ENCODE results near the gene FGD2. TPM values are rescaled to one million over a fixed set of nuclear protein-coding genes. Genes with fewer than 3 reads are reported as not detected.
"Not testable (repeated sequence)": the region's sequence is repeated elsewhere in the genome, so short reads cannot be mapped to it uniquely, and the experiment has no call there.

FGD2 gene
- total RNA-seq, 1 experiment from 2014 or later, result 0.19 TPM

- intact Hi-C loops (cut with micrococcal nuclease; ENCODE audit: unreplicated experiment), result loop anchor here (10.0 kb wide), 1 partner anchor 71 kb away; no protein-coding TSS in a partner anchor
- Mint-ChIP-seq H3K36me3 (ENCODE audit: insufficient read depth, unreplicated experiment) (no peaks in the 10 kb centered on the region), H3K4me1 (ENCODE audit: low read depth, unreplicated experiment) (peaks cover 28% of the 10 kb centered on the region), H3K27me3 (ENCODE audit: unreplicated experiment) (peaks cover 9% of the 10 kb centered on the region), H3K27ac (ENCODE audit: unreplicated experiment) (peak within 1 kb of the TSS; percentile 85), H3K9me3 (ENCODE audit: low read depth, unreplicated experiment) (no peaks in the 10 kb centered on the region), H3K4me3 (ENCODE audit: low read depth, unreplicated experiment) (no peak within 1 kb of the TSS)
- BruUV-seq (replicated peaks), result no TSS peak
- peak; percentile 95 for DNase-seq
- no peak for TF ChIP-seq CTCF (IDR thresholded peaks at IDR 0.05; ENCODE audit: unreplicated experiment)
- CTCF ChIA-PET, result interaction anchor here (0.6 to 1.5 kb wide), 4 partner anchors 32 to 194 kb away, joined by 4 to 14 read pairs (median 8); partner anchors contain the start of gene C6orf89
Measured at GRCh38 chr6:36985808-36986703, 19.4 kb upstream of the FGD2 start, which contains the start of gene MTCH1. Gene MTCH1, minus strand, starts transcription at chr6:36986196. Its CDS starts 23 bp downstream, at chr6:36986173.

GRCh38 chr6:36986704-36987047 is 18.8 kb upstream of the FGD2 start:
- no peaks in the 10 kb centered on the region for H3K36me3 Mint-ChIP-seq (ENCODE audit: insufficient read depth, unreplicated experiment)
- TF ChIP-seq CTCF (IDR thresholded peaks at IDR 0.05; ENCODE audit: unreplicated experiment), result no peak
- H3K27ac Mint-ChIP-seq (ENCODE audit: unreplicated experiment), result peak overlapping the region; percentile 85
- no peak for DNase-seq
- CTCF ChIA-PET, result interaction anchor here (1.5 kb wide), 2 partner anchors 31 to 72 kb away, joined by 11 to 14 read pairs; no protein-coding TSS in a partner anchor
- peaks cover 9% of the 10 kb centered on the region for H3K27me3 Mint-ChIP-seq (ENCODE audit: unreplicated experiment)
- H3K9me3 Mint-ChIP-seq (ENCODE audit: low read depth, unreplicated experiment), result no peaks in the 10 kb centered on the region
- BruUV-seq (replicated peaks), result no TSS peak
- intact Hi-C loops (cut with micrococcal nuclease; ENCODE audit: unreplicated experiment), result loop anchor here (10.0 kb wide), 1 partner anchor 72 kb away; no protein-coding TSS in a partner anchor
- peaks cover 22% of the 10 kb centered on the region for H3K4me1 Mint-ChIP-seq (ENCODE audit: low read depth, unreplicated experiment)
- no peak overlapping the region for H3K4me3 Mint-ChIP-seq (ENCODE audit: low read depth, unreplicated experiment)

GRCh38 chr6:36989264-36989663 is 16.2 kb upstream of the FGD2 start:
- intact Hi-C loops (cut with micrococcal nuclease; ENCODE audit: unreplicated experiment), result loop anchor here (10.0 kb wide), 1 partner anchor 74 kb away; no protein-coding TSS in a partner anchor
- DNase-seq, result no peak
- Mint-ChIP-seq H3K27ac (ENCODE audit: unreplicated experiment) (no peak overlapping the region), H3K36me3 (ENCODE audit: insufficient read depth, unreplicated experiment) (no peaks in the 10 kb centered on the region), H3K4me3 (ENCODE audit: low read depth, unreplicated experiment) (no peak overlapping the region), H3K27me3 (ENCODE audit: unreplicated experiment) (peaks cover 21% of the 10 kb centered on the region), H3K9me3 (ENCODE audit: low read depth, unreplicated experiment) (no peaks in the 10 kb centered on the region), H3K4me1 (ENCODE audit: low read depth, unreplicated experiment) (peaks cover 16% of the 10 kb centered on the region)
- CTCF ChIA-PET, result no interaction called here
- no peak for TF ChIP-seq CTCF (IDR thresholded peaks at IDR 0.05; ENCODE audit: unreplicated experiment)
- no TSS peak for BruUV-seq (replicated peaks)

- H3K36me3 Mint-ChIP-seq (ENCODE audit: insufficient read depth, unreplicated experiment); DNase-seq; H3K27ac Mint-ChIP-seq (ENCODE audit: unreplicated experiment); H3K9me3 Mint-ChIP-seq (ENCODE audit: low read depth, unreplicated experiment); CTCF ChIA-PET; BruUV-seq (replicated peaks); intact Hi-C loops (cut with micrococcal nuclease; ENCODE audit: unreplicated experiment); H3K4me3 Mint-ChIP-seq (ENCODE audit: low read depth, unreplicated experiment): not testable (repeated sequence)
- peaks cover 16% of the 10 kb centered on the region for H3K4me1 Mint-ChIP-seq (ENCODE audit: low read depth, unreplicated experiment)
- peaks cover 32% of the 10 kb centered on the region for H3K27me3 Mint-ChIP-seq (ENCODE audit: unreplicated experiment)
Measured at GRCh38 chr6:36990401-36990800, 15.1 kb upstream of the FGD2 start.
